HEK293 (cell line): ENCODE measurements around the gene SFXN3.
A peak's percentile ranks its signal among the peaks of the same experiment; 100 is the strongest.

Experiments
- CTCF ChIP-seq: fragments of 450-650 bp; formaldehyde crosslinking; IDR thresholded peaks from 2 replicates; pipeline ENCODE4 v1.5.1; 2016; ENCODE audit warnings: missing biosample characterization, missing genetic modification characterization
- HOXA7 ChIP-seq: sonication (generic); formaldehyde crosslinking; IDR thresholded peaks from 2 replicates; pipeline ENCODE4 v1.8.1; 2022; ENCODE audit warnings: missing genetic modification reagents, borderline replicate concordance
- MYNN ChIP-seq: fragments of 450-650 bp; formaldehyde crosslinking; IDR thresholded peaks from 2 replicates; pipeline ENCODE4 v1.5.1; 2016; ENCODE audit warnings: missing biosample characterization, missing genetic modification characterization, borderline replicate concordance
- PATZ1 ChIP-seq: fragments of 450-650 bp; formaldehyde crosslinking; IDR thresholded peaks from 2 replicates; pipeline ENCODE4 v1.5.1; 2016; ENCODE audit warnings: missing biosample characterization, missing genetic modification characterization
- PRDM10 ChIP-seq: fragments of 450-650 bp; formaldehyde crosslinking; IDR thresholded peaks from 2 replicates; pipeline ENCODE4 v1.5.1; 2016; ENCODE audit warnings: missing biosample characterization, missing genetic modification characterization
- ZBTB11 ChIP-seq: fragments of 450-650 bp; formaldehyde crosslinking; conservative IDR thresholded peaks from 2 replicates; pipeline ENCODE4 v1.5.1; 2016; ENCODE audit warnings: low read depth, missing biosample characterization, missing genetic modification characterization
- ZNF48 ChIP-seq: fragments of 450-650 bp; formaldehyde crosslinking; IDR thresholded peaks from 2 replicates; pipeline ENCODE4 v1.5.1; 2016; ENCODE audit warnings: missing biosample characterization, missing genetic modification characterization
- ZNF510 ChIP-seq: fragments of 450-650 bp; formaldehyde crosslinking; IDR thresholded peaks from 2 replicates; pipeline ENCODE4 v1.5.1; 2018; ENCODE audit warnings: mild to moderate bottlenecking, missing genetic modification characterization, missing biosample characterization; ENCODE audit not compliant: insufficient replicate concordance

- TF ChIP-seq CTCF (peak; percentile 86), HOXA7 (CRISPR knock-in tag) (no peak), PATZ1 (peak; percentile 91), PRDM10 (tag by site-specific recombination) (no peak), ZNF510 (tag by site-specific recombination) (no peak), ZNF48 (no peak), MYNN (tag by site-specific recombination) (no peak), ZBTB11 (no peak)
These were observed 16.7 kb upstream of the SFXN3 start for GRCh38 chr10:101014230-101014884.
